Right atrium auricular region (tissue), 2 donors: Measurements from ENCODE around the gene HEXA. TPM values are rescaled to one million over a fixed set of nuclear protein-coding genes. Genes with fewer than 3 reads are reported as not detected.

Experiments
- DNase-seq: peaks from one replicate; pipeline ENCODE4 v3.0.0-alpha.2; 2019; ENCODE audit warnings: low spot score
- H3K27ac ChIP-seq, 2 donors: fragments of 200-600 bp; sonication (generic); 1 replicate in 1 of 2; 2 replicates in 1 of 2; pipeline ENCODE4 v1.5.1; 2016 to 2019
- H3K27me3 ChIP-seq, 2 donors: fragments of 200-600 bp; sonication (generic); one replicate each; pipeline versions ENCODE4 v1.5.1 to v1.6.0; 2017 to 2019
- H3K36me3 ChIP-seq: fragments of 200-600 bp; sonication (generic); one replicate; pipeline ENCODE4 v1.5.1; 2016
- H3K4me1 ChIP-seq, 2 donors: fragments of 200-600 bp; sonication (generic); one replicate each; pipeline versions ENCODE4 v1.5.1 to v1.6.0; 2017 to 2019
- H3K4me3 ChIP-seq, 2 donors: fragments of 200-600 bp; sonication (generic); 1 replicate in 1 of 2; 2 replicates in 1 of 2; pipeline ENCODE4 v1.5.1; 2017 to 2019; ENCODE audit warnings: mild to moderate bottlenecking in 1 of 2, moderate library complexity in 1 of 2
- H3K9me3 ChIP-seq, 2 donors: fragments of 200-600 bp; sonication (generic); one replicate each; pipeline ENCODE4 v1.5.1; 2019
- CTCF ChIP-seq, 2 donors: fragments of 200-600 bp; sonication (generic); IDR thresholded peaks; one replicate each; pipeline ENCODE4 v1.5.1; 2019; ENCODE audit warnings: antibody characterized with exemption in 2 of 2
- total RNA-seq, 2 donors: library from RNA; depleted of rRNA; stranded (reverse); fragments of >200 nt; gene quantifications; one replicate each; pipeline ENCODE4 v1.1.0, GENCODE V29; 2016

HEXA gene
- total RNA-seq, 2 donors from 2014 or later: 50.4 to 64.3 TPM

- no peak overlapping the region for H3K4me3 ChIP-seq
These were observed 41.0 kb downstream of the HEXA start for GRCh38 chr15:72334842-72335241.

GRCh38 chr15:72331021-72331420 is 44.8 kb downstream of the HEXA start:
- H3K27me3 ChIP-seq: no peaks in the 10 kb centered on the region
- H3K4me1 ChIP-seq: no peaks in the 10 kb centered on the region
- no peak for DNase-seq
- no peak overlapping the region for H3K4me3 ChIP-seq
- H3K36me3 ChIP-seq: peaks cover 13% of the 10 kb centered on the region
- no peaks in the 10 kb centered on the region for H3K9me3 ChIP-seq
- H3K27ac ChIP-seq: no peak overlapping the region
- no peak for TF ChIP-seq CTCF (IDR thresholded peaks at IDR 0.05)

More at GRCh38 chr15:72334842-72335241, 41.0 kb downstream of the HEXA start:
- no peaks in the 10 kb centered on the region for H3K27me3 ChIP-seq
- H3K36me3 ChIP-seq: no peaks in the 10 kb centered on the region
- TF ChIP-seq CTCF (IDR thresholded peaks at IDR 0.05): no peak
- H3K4me1 ChIP-seq: peaks cover 0 to 9% of the 10 kb centered on the region in 2 donors
- no peak for DNase-seq
- H3K27ac ChIP-seq: no peak overlapping the region
- no peaks in the 10 kb centered on the region for H3K9me3 ChIP-seq

GRCh38 chr15:72323752-72324151 is 52.1 kb downstream of the HEXA start:
- peaks cover 15% of the 10 kb centered on the region for H3K36me3 ChIP-seq
- H3K27me3 ChIP-seq: no peaks in the 10 kb centered on the region
- TF ChIP-seq CTCF (IDR thresholded peaks at IDR 0.05): no peak
- peaks cover 0 to 14% of the 10 kb centered on the region in 2 donors for H3K4me1 ChIP-seq
- no peaks in the 10 kb centered on the region for H3K9me3 ChIP-seq
- H3K27ac ChIP-seq: no peak overlapping the region
- no peak for DNase-seq
- no peak overlapping the region for H3K4me3 ChIP-seq

- no peak within 1 kb of the TSS for H3K27ac ChIP-seq
- H3K9me3 ChIP-seq: no peaks in the 10 kb centered on the region
- H3K36me3 ChIP-seq: no peaks in the 10 kb centered on the region
- no peaks in the 10 kb centered on the region for H3K27me3 ChIP-seq
- no peak for TF ChIP-seq CTCF (IDR thresholded peaks at IDR 0.05)
- peaks cover 0 to 14% of the 10 kb centered on the region in 2 donors for H3K4me1 ChIP-seq
- DNase-seq: peak; percentile 81
- H3K4me3 ChIP-seq: peak within 1 kb of the TSS; percentile 21 to 60
These were observed 55.7 kb downstream of the HEXA start, which contains the start of gene CELF6 for GRCh38 chr15:72319985-72320671. TSS of gene CELF6 (minus strand) at chr15:72320157. CDS start at chr15:72319874, 283 bp downstream.

- peak overlapping the region; percentile 21 to 60 for H3K4me3 ChIP-seq
- no peak overlapping the region for H3K27ac ChIP-seq
- H3K9me3 ChIP-seq: no peaks in the 10 kb centered on the region
- no peaks in the 10 kb centered on the region for H3K27me3 ChIP-seq
- TF ChIP-seq CTCF (IDR thresholded peaks at IDR 0.05): no peak
- H3K36me3 ChIP-seq: no peaks in the 10 kb centered on the region
- H3K4me1 ChIP-seq: peaks cover 0 to 14% of the 10 kb centered on the region in 2 donors
- no peak for DNase-seq
These were observed 56.3 kb downstream of the HEXA start for GRCh38 chr15:72319360-72319984.
